Smooth muscle cell of the coronary artery (primary cell): Measurements from ENCODE around the gene NUTM2E. TPM values are rescaled to one million over a fixed set of nuclear protein-coding genes. Genes with fewer than 3 reads are reported as not detected.

Experiments used
- total RNA-seq: library from RNA; depleted of rRNA; stranded (reverse); fragments of >200 nt; gene quantifications from 2 replicates; pipeline ENCODE4 v1.2.3, GENCODE V29; 2014; ENCODE audit warnings: low replicate concordance

The NUTM2E gene, protein sequence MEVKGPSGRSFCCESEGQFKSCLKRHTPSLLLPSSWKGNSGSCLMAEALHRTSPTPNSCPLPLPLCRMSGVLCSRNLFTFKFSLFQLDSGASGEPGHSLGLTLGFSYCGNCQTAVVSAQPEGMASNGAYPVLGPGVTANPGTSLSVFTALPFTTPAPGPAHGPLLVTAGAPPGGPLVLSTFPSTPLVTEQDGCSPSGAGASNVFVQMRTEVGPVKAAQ (N-terminal part only)
- total RNA-seq = under 0.01 TPM in 1 of 2 replicates, not detected in the other

DNA sequence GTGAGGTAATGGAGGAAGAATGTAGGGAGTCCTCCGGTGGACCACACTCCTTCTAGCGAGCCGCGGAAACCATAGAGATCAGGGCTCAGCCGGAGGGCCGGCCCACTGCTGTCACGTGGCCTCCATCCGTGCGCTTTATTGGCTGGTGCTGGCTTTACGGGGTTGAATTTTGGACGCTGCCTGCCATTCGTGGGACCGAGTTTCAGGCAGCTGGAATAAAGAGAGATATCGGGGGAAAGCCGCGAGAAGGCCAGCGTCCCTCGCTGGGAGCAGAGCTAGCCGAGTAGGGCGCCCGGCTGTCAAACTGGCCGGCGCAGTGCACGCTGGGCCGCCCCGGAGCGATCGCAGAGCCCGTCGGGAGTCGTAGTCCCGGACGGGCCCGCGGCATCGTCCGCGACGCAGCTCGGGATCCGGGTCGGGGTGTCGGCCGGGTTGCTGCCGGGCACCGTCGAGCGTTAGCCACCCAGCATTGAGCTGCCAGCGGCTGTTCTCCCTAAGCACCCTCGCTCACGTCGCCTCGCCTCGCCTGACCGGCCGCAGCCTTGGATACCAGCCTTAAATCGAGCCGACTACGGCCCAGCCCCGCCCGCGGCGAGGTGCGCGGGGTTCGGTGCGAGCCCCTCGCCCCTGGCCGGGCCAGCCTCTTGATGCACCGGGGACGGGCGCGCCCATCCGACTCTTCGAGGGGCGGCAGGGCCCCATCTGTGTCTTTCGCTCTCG lies at the start of gene NUTM2E:
TSS of gene NUTM2E (plus strand) at position 244 of the 720 bp plus-strand sequence. CDS start 15,002 bp downstream, outside the sequence.

Other genes starting within 250 kb of the NUTM2E start
- not detected in 2 replicates for gene SFTPA1, start 215.8 kb upstream of the NUTM2E start, total RNA-seq
- gene NUTM2B, start 123.5 kb upstream of the NUTM2E start, total RNA-seq = 0.30 TPM in 1 of 2 replicates, not detected in the other
- gene SFTPD, start 122.4 kb downstream of the NUTM2E start, total RNA-seq = 0.15 TPM in 1 of 2 replicates, not detected in the other